Heart left ventricle (tissue), 16 donors: ENCODE results near the gene BCAS4. TPM values are rescaled to one million over a fixed set of nuclear protein-coding genes. Genes with fewer than 3 reads are reported as not detected.
"Not testable (repeated sequence)": the region's sequence is repeated elsewhere in the genome, so short reads cannot be mapped to it uniquely, and the experiment has no call there.

ENCODE experiments used
- ATAC-seq, 4 donors: fragments of 200-7000 bp; cut with Tn5 transposase; one replicate each; pipeline ENCODE4 v1.9.1; 2020 to 2022; ENCODE audit warnings: moderate library complexity in 4 of 4, mild to moderate bottlenecking in 3 of 4, moderate number of reproducible peaks in 1 of 4
- DNase-seq, 5 donors: peaks; one replicate each; pipeline ENCODE4 v3.0.0-alpha.2; 2020
- H3K27ac ChIP-seq, 12 donors: fragments of 200-600 bp; sonication (generic) in 4 of 12; one replicate each; pipeline versions ENCODE4 v1.5.0 to v1.8.0; 2016 to 2022; ENCODE audit warnings: mild to moderate bottlenecking in 2 of 12
- H3K27me3 ChIP-seq, 9 donors: fragments of 200-600 bp; sonication (generic) in 2 of 9; one replicate each; pipeline versions ENCODE4 v1.5.1 to v1.8.0; 2016 to 2022; ENCODE audit warnings: mild to moderate bottlenecking in 3 of 9
- H3K36me3 ChIP-seq, 9 donors: fragments of 200-600 bp; sonication (generic) in 2 of 9; one replicate each; pipeline versions ENCODE4 v1.5.0 to v1.8.0; 2018 to 2022; ENCODE audit warnings: mild to moderate bottlenecking in 2 of 9
- H3K4me1 ChIP-seq, 12 donors: fragments of 200-600 bp; sonication (generic) in 4 of 12; one replicate each; pipeline versions ENCODE4 v1.5.0 to v1.8.0; 2016 to 2022; ENCODE audit warnings: mild to moderate bottlenecking in 3 of 12
- H3K4me3 ChIP-seq, 12 donors: fragments of 200-600 bp; sonication (generic) in 4 of 12; one replicate each; pipeline versions ENCODE4 v1.5.0 to v1.8.0; 2017 to 2022; ENCODE audit warnings: mild to moderate bottlenecking in 9 of 12, moderate library complexity in 4 of 12
- H3K9me3 ChIP-seq, 12 donors: fragments of 200-600 bp; sonication (generic) in 4 of 12; one replicate each; pipeline versions ENCODE4 v1.5.0 to v1.8.0; 2016 to 2022; ENCODE audit warnings: mild to moderate bottlenecking in 1 of 12
- CTCF ChIP-seq, 12 donors: fragments of 200-600 bp; sonication (generic) in 4 of 12; IDR thresholded peaks; one replicate each; pipeline versions ENCODE4 v1.5.0 to v1.8.0; 2018 to 2022; ENCODE audit warnings: antibody characterized with exemption in 12 of 12, mild to moderate bottlenecking in 5 of 12
- POLR2A ChIP-seq, 2 donors: fragments of 450-650 bp; IDR thresholded peaks; one replicate each; pipeline ENCODE4 v1.6.1; 2017; ENCODE audit warnings: antibody characterized with exemption in 2 of 2, mild to moderate bottlenecking in 2 of 2, moderate library complexity in 2 of 2
- WGBS, 4 donors: extraction: QIAGEN DNeasy Blood & Tissue Kit in 2 of 4; methylation state at CpG; one replicate each; pipeline versions ENCODE4 v1.1.5 to v1.1.7; 2013 to 2018; 5-methylcytosine and 5-hydroxymethylcytosine counted together
- intact Hi-C, 10 donors: fragments of 100-400 bp; cut with DNase I; formaldehyde crosslinking; loops; one replicate each; pipeline versions ENCODE4 v1.11.1 to v1.14.2; 2022
- polyA plus RNA-seq, 2 donors: library from polyadenylated mRNA; stranded (reverse); fragments of 200-250 nt; gene quantifications; one replicate each; pipeline ENCODE4 v1.2.3, GENCODE V29; 2013
- total RNA-seq, 9 donors: library from RNA; depleted of rRNA in 2 of 9; stranded (reverse); fragments of >200 nt in 2 of 9; fragmentation: NEBNext Ultra II Directional in 3 of 9; extraction: Animal tissue kit (Norgen Biotek cat#: 25700) in 3 of 9; gene quantifications; one replicate each; pipeline versions ENCODE4 v1.1.0 to v1.2.4, GENCODE V29; 2016 to 2023
- donor health status: ischemic (EF 13 %, LVEDD 7.1; RV severe dilation, severe dysfunction).
- donor health status: healthy with polysubstance abuse.
- donor health status: DM: no; HTN: yes; CAD: no.
- donor health status: DM: no; HTN: no; CAD: no.
- donor health status: ischemic (EF 25% LVEDD 6.9; RV normal size, moderate dysfunction).
- donor health status: ischemic (EF 25% LVEDD 5.7; RV mildly dilated, moderate dysfunction).
- donor health status: healthy.
- donor health status: DM: yes; HTN: yes; CAD: no.
- donor health status: ischemic (EF 35%, LVEDD 5.7; RV mildly dilated, moderate dysfunction).
- donor health status: nonischemic (EF 11% LVEDD 7.7; RV severe dilation, severe dysfunction).
- donor health status: DM: yes; HTN: yes; CAD: no.
- donor health status: PGD.
- donor health status: ischemic (EF 29% LVEDD 5.4; RV normal size, mild dysfunction).
- donor health status: nonischemic (EF 23%, LVEDD 6.1; RV moderate dilation, normal function).

BCAS4 gene
- total and polyA plus RNA-seq, 11 donors, result 0.78 to 5.1 (median 2.0) TPM

GRCh38 chr20:50769551-50770085 lies 25.2 kb upstream of the BCAS4 start:
- WGBS, 4 donors, result 69 to 86% (median 80%) methylated on average over 7 to 12 of the region's 12 CpGs
- H3K9me3 ChIP-seq, intact Hi-C loops, H3K36me3 ChIP-seq, DNase-seq, H3K27me3 ChIP-seq, H3K4me3 ChIP-seq, H3K27ac ChIP-seq, H3K4me1 ChIP-seq: not testable (repeated sequence)
- ATAC-seq, result peak in 2 of 4 donors; percentile 25 to 33

DNA sequence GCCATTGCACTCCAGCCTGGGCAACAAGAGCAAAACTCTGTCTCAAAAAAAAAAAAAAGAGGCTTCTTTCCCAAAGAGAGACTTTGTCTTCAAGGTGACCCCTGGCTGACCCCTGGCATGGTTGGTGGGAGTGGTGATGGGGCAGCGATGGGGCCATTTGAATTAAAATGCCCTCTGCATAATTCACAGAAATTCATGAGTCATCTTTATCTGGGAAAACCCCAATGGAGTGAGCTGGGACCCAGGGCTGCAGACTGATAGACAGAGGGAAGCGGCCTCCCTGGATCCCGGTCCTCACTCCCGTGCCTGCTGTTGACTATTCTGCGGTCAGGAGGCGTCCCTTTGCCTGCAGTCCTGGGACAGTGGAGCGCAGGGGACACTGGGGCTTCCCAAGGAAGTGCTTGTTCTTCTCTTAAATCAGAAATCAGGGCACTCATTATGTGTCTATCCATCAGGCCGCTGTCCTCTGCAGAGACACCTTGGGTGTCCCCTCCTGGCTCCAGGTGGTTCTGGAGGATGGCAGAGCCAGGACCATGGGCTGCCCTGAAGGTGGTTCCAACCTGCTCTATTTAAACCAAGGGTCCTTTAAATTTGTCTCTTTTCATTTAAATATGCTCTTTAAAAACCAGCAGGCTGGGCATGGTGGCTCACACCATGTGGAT lies 23.3 kb upstream of the BCAS4 start:
- H3K27ac ChIP-seq, DNase-seq, H3K4me1 ChIP-seq, intact Hi-C loops, H3K36me3 ChIP-seq, ATAC-seq, H3K4me3 ChIP-seq, H3K27me3 ChIP-seq, H3K9me3 ChIP-seq: not testable (repeated sequence)
- WGBS, 4 donors, result 93 to 98% (median 96%) methylated on average over 3 to 5 of the region's 8 CpGs

DNA sequence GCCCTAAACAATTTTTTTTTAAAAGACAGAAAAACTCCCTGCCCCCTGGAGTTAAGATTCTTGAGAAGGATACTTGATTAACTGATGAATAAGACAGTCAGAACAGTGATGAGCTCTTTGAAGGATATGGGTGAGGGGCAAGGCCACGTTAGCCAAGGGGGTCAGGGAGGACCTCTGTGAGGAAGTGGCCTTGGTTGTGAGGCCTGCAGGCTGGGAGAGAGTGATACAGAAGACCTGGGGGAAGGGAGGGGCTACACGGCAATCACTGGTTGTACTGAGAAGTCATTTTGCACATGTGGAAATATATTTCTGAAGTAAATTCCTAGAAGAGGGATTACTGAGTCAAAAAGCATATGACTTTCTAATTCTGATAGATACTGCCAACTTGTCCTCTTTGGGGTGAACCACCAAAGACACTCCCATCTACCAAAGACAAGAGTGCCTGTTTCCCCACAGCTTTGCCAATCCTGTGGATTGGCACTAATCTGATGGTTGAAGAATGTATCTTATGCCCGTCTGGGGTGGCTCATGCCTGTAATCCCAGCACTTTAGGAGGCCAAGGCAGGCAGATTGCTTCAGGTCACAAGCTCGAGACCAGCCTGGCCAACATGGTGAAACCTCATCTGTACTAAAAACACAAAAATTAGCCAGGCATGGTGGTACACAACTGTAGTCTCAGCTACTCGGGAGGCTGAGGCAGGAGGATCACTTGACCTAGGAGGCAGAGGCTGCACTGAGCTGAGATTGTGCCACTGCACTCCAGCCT lies 22.3 kb upstream of the BCAS4 start:
- DNase-seq (no peak), ATAC-seq (no peak)
- Histone ChIP-seq H3K9me3 (no peaks in the 10 kb centered on the region), H3K4me3 (no peak overlapping the region), H3K4me1 (no peaks in the 10 kb centered on the region), H3K36me3 (no peaks in the 10 kb centered on the region), H3K27ac (no peak overlapping the region), H3K27me3 (peaks cover 0 to 4% (median 0%) of the 10 kb centered on the region in 9 donors)
- intact Hi-C loops, result no loop called here
- TF ChIP-seq POLR2A (IDR thresholded peaks at IDR 0.05) (no peak), CTCF (IDR thresholded peaks at IDR 0.05) (no peak)
- 73 to 82% (median 75%) methylated on average over 5 of the region's 5 CpGs for WGBS, 4 donors

DNA sequence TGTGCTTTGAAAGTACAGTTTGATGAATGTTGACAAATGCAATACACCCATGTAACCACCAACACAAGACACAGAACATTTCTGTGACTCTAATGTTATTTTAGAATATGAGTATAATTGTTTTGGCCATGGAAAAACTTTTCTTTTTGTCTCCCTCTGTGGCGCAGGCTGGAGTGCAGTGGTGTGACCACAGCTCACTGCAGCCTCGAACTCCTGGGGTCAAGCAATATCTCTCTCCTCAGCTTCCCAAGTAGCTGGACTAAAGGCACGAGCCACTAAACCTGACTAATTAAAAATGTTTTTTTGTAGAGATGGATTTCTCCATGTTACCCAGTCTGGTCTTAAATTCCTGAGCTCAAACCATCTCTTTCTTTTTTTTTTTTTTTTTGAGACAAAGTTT lies 20.3 kb upstream of the BCAS4 start:
- ATAC-seq (no peak), DNase-seq (no peak)
- Histone ChIP-seq H3K27me3 (peaks cover 0 to 4% (median 0%) of the 10 kb centered on the region in 9 donors), H3K9me3 (no peaks in the 10 kb centered on the region), H3K4me1 (no peaks in the 10 kb centered on the region), H3K4me3 (no peak overlapping the region), H3K27ac (no peak overlapping the region), H3K36me3 (no peaks in the 10 kb centered on the region)
- no peak for TF ChIP-seq CTCF (IDR thresholded peaks at IDR 0.05)
- no peak for TF ChIP-seq POLR2A (IDR thresholded peaks at IDR 0.05)
- intact Hi-C loops, result no loop called here
- 77 to 87% (median 81%) methylated on average over 3 of the region's 3 CpGs for WGBS, 4 donors

DNA sequence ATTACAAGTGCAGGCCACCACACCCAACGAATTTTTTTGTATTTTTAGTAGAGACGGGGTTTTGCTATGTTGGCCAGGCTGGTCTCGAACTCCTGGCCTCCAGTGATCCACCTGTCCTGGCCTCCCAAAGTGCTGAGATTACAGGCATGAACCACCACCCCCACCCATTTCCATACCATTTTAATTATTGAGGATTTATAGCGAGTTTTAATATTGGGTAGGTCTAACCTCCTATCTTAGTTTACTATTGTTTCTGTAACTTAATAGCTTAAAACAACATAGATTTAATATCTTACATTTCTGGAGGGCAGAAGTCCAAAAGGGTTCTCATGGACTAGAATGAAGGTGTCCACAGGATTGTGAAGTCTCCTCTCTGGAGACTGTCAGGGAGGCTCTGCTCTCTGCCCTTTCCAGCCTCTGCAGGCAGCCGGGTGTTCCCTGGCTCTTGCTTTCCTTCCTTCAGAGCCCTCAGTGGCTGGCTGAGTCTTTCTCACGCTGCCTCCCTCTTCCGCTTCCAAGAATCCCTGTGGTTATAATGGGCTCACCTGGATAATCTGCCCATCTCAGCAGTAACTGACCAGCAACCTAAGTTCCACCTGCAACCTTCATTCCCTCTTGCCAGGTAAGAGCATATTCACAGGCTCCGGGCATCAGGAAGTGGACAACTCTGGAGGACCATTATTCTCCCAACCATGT lies 18.6 kb upstream of the BCAS4 start:
- Histone ChIP-seq H3K27ac (no peak overlapping the region), H3K36me3 (no peaks in the 10 kb centered on the region), H3K9me3 (no peaks in the 10 kb centered on the region), H3K4me1 (no peaks in the 10 kb centered on the region), H3K4me3 (no peak overlapping the region), H3K27me3 (peaks cover 0 to 4% (median 0%) of the 10 kb centered on the region in 9 donors)
- ATAC-seq, result no peak
- peak in 1 of 5 donors; percentile 2 for DNase-seq
- WGBS, 4 donors, result 72 to 74% (median 73%) methylated on average over 8 of the region's 8 CpGs
- no peak for TF ChIP-seq CTCF (IDR thresholded peaks at IDR 0.05)
- no peak for TF ChIP-seq POLR2A (IDR thresholded peaks at IDR 0.05)
- intact Hi-C loops, result no loop called here
